Measurements from ENCODE around the gene CDR2.

- TF ChIP-seq CTCF (optimal IDR thresholded peaks at IDR 0.05 in 1 of 3, IDR thresholded peaks at IDR 0.05 in 1 of 3, conservative IDR thresholded peaks at IDR 0.05 in 1 of 3; ENCODE audit: extremely low read depth in 1 of 3, insufficient read depth in 2 of 3, low read length in 3 of 3) (no peak), EZH2 (IDR thresholded peaks at IDR 0.05; ENCODE audit: low read length) (no peak)
These were observed 19.7 kb upstream of the CDR2 start for GRCh38 chr16:22394121-22394520.

Measured in keratinocyte (primary cell).